Esophagus muscularis mucosa (tissue), 4 donors: Measurements from ENCODE around the gene ST7.

Source experiments
- CTCF ChIP-seq, 3 experiments: fragments of 200-600 bp in 2 of 3; fragments of 450-650 bp in 1 of 3; sonication (generic) in 2 of 3; IDR thresholded peaks; one replicate each; pipeline ENCODE4 v1.5.1; 2017 to 2019; ENCODE audit warnings: antibody characterized with exemption in 3 of 3, mild to moderate bottlenecking in 2 of 3, moderate library complexity in 1 of 3
- EP300 ChIP-seq: sonication (generic); formaldehyde crosslinking; IDR thresholded peaks from one replicate; pipeline ENCODE4 v1.6.1; 2017; ENCODE audit warnings: antibody characterized with exemption
- POLR2A ChIP-seq: fragments of 450-650 bp; IDR thresholded peaks from one replicate; pipeline ENCODE4 v1.6.1; 2017; ENCODE audit warnings: antibody characterized with exemption, moderate library complexity, mild to moderate bottlenecking, low read depth
- POLR2AphosphoS5 ChIP-seq, 2 donors: sonication (generic); formaldehyde crosslinking; IDR thresholded peaks; one replicate each; pipeline ENCODE4 v1.6.1; 2017; ENCODE audit warnings: antibody characterized with exemption in 2 of 2

- TF ChIP-seq CTCF (IDR thresholded peaks at IDR 0.05), result no peak
- no peak for TF ChIP-seq POLR2A
- no peak for TF ChIP-seq EP300
- TF ChIP-seq POLR2AphosphoS5 (IDR thresholded peaks at IDR 0.05), result no peak
Measured at GRCh38 chr7:117021366-117021765, 68.1 kb downstream of the ST7 start.
